ENCODE results near the gene SRMS.

GRCh38 chr20:63596423-63596822 lies 48.9 kb upstream of the SRMS start:
- TF ChIP-seq CTCF (conservative IDR thresholded peaks at IDR 0.05; ENCODE audit: low read length), result no peak
- no peak for TF ChIP-seq EZH2phosphoT487 (IDR thresholded peaks at IDR 0.05; ENCODE audit: borderline replicate concordance)

All from Loucy (cell line).